ENCODE results near the gene PKP4.

The PKP4 gene

DNA sequence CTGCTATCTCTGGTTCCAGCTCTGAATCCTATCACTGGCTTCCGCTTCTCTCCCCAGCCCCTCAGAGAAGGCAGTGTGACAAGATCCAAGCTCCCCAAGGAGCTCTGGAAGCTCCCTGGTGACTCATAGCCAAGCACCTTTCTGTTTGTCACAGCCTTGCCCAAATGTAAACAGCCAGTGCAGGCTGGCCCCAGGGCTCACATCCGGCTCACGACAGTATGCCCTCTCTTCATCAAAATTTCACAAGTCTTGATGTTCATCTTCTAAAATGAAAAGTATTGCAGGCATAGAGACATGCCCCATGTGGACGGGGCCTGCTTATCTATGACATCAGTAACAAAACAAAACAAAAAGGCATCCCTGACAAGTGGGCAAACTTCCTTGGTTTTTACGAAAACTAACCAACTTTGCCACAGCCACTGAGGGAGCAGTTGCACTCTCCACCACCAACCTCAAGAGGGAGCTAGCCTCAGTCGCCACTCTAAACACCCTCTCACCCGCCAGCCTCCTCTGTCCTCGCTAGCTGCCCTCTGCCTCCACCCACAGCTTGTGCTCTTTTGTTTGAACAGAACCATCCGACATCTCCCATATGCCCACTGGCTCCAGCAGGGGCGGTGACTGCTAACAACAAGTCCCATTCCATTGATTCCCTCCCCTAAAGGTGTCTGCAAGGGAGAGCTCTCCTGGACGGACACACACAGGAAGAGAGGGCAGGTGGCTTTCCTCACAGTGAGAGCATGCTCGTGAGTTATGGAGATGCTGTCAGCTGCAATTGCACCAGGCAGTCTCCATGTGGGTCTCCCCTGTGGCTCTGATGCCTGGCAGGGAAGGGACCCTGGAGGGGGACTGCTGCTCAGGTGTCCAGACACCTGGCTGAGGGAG, 267.4 kb downstream of the PKP4 start:
- no peak for DNase-seq

DNA sequence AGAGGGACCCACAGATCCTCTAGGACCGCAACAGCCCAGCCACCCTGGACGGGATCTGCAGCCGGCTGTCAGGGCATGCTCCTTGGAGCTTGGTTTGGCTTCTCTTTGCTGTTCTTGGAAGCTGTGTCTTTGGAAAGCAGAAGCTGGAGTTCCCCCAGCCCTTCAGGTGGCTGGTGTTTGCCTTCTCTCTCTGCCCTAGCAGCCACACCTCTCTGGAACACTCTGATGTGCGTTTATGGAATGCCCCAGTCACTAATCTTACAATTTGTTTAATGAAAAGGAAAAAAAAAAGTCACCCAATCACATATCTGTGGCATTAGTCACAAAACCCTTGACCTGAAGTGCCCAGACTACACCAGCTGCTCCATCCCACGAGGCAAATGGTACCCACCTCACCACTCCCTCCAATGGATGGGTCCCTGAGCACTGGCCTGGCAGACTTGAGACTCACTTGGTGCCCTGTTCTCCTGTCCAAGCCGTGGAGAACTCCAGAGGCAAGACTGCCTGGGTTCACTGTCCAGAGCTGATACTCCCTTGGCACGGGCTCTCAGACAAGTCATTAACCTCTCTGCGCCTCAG, 268.1 kb downstream of the PKP4 start:
- DNase-seq, result no peak

DNA sequence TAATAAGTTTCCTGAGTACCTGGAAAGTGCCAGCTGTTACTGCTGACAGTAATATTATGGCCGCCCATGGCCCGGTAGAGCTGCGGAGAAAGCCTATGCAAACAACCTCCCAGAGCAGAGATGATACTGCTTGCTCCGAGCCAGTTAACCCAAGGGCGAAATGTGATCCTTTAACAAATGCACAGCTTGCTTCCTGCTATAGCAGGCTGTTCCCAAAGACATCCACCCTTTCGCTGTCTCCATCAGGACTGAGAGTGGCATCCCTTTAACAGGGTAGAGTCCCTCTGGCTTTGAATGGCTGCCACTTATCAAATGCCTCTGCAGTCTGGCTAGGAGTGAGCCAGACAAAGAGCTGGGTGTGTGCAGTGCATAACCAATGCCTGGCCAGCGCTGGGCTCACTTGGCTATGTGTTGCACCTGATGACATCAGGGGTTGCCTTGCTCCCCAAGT, 268.7 kb downstream of the PKP4 start:
- DNase-seq, result no peak

DNA sequence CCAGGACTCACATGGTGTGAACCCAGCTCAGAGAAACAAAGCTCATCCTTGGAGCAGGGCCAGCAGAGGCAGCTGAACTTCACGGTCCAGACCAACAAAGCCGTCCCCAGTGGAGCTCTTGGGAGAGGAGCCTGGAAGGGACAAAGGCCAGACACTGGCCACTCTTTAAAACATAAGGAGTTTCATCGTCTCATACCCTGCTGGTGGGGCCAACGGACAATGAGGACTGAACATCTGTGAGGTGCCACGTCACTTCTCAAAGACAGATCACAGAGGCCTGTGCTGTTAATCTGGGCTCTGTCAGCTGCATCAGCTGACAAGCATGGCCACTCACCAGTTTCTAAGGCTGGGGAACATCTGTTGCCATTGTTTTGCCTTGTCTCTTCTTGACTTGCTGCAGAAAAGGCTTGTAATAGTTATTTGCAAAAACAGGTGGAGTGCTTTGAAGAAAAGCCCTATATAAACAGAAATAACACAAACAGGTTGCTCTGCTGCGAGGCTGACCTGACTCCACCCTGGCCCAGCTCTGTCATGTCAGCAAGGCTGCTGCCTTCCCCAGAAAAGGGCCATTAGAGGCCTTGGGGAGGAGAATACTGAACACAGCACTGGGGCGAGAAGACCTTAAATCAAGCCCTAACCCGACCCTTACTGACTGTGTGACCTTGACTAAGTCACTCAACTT, 270.3 kb downstream of the PKP4 start:
- DNase-seq, result no peak

DNA sequence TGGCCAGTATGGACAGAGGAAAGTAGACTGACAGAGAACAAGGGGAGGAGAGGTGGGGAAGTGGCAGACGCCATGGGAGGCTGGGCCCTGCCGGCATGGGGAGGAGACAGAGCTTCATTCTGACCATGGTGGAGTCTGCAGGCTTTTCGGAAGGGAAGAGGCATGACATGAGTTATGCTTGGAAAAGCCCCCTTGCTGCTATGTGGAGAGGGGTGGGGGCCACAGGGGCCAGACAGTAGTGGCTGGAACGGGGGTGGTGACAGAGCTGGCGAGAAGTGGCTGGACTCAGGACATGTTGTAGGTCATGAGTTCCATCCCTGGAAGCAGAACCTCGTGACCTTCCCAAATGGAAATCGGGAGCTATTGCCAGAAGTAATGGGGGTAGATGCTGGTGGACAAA, 271.7 kb downstream of the PKP4 start:
- DNase-seq, result no peak

DNA sequence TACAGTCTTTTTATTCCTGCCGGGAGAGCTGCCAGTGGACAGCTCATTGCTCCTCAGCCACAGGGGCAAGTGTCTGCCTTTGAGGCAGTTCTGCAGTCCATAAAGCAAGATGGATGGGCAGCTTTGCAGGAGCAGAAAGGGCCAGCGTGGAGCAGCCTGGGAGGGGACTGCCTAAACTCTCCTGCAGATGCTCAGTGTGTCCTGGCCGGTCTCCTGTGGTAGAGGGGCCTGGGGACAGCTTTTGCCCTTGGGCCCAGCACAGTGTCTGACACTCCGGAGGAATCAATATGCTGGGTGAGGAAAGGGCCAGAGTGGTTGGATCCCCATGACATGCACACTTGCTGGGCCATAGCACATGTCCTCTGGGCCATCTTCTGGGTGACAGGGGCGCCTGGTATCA, 272.7 kb downstream of the PKP4 start:
- no peak for DNase-seq

DNA sequence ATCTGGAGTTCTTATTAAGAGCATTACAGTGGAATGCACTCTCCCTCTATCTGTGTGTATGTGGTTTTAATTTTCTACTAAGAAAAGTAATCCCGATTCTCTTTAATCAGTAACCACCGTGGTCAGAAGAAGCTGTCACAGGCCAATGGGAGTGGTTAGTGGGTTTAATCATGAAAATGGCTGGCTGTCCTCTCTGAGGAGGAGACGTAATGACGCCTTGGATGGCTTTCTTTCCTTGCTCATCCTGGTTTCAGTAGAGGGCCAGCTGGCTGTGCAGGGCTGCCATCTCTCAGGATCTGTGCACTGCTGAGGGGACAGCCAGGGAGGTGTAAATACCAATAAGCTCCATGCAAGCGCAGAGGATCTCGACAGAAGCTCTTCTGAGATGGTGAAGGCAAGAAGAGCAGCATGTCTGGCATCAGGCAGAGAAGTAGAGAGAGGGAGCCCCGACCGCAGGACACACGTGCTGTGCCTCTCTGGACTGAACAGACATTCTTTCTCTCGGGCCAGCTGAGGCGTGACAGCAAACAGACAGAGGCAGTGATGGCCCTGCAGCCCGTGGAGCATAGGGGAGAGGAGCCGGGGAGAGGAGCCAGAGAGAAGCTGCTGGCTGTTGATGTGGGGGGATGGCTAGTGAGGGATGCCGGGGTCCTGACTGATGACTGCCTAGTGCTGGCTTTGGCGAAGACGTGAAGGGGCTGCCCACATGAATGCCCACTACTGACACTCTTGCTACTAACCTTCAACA, 273.3 kb downstream of the PKP4 start:
- DNase-seq, result no peak

DNA sequence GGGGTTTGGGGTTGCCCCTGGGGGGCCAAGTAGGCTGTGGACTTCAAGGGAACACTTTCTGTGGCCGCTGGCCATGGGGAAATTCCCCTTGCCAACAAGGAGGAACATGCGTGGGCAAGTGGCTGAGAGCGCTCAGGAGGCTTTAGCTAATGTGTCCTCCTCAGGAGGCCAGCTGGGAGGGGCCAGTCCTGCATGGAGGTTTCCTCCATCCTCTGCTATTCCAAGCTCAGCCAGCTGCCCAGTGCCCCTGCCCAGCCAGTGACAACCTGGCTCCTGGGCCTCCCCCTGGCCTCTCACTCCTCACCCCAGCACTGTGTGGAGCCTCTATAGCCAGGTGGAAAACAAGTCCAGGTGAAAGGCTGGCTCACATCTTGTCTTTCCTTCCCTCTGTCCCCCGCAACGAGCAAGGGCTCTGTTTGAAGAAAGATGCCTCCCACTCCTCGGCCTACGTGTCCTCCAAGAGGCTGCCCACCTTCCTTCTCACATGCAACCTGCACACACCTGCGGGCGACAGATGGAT, 273.9 kb downstream of the PKP4 start:
- DNase-seq, result no peak

DNA sequence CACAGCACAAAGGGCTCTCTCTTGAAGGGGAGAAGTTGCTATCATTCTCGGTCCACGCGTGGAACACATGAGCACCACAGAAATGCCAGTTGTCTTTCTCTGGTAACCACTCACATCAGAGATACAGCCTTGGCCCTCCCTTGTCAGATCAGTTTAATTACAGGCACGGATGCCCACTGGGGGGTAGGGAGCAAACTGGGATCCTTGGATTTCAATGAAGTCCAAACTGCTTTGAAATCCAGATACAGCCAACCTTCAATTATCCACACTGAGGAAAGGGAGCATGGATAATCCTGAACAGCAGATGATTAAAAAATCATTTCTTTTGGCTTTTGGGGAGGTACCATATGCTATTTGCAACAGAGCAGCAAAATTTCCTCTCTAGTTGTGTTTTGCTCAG, 274.6 kb downstream of the PKP4 start:
- DNase-seq, result no peak

Measured in activated CD4-positive, alpha-beta T cell treated with anti-CD3 and anti-CD28 coated beads, Interleukin-2, amount 50 U/mL, for 16 hours (primary cell).